C4-2B (cell line): ENCODE results near the gene AASDHPPT.

Source experiments
- ZFX ChIP-seq: fragments of 450-650 bp; IDR thresholded peaks from 2 replicates; pipeline ENCODE4 v1.6.1; 2017
- TF ChIP-seq, protein P1 (sequence below): fragments of 450-650 bp; conservative IDR thresholded peaks from 2 replicates; pipeline ENCODE4 v1.5.1; 2017; ENCODE audit warnings: mild to moderate bottlenecking

DNA sequence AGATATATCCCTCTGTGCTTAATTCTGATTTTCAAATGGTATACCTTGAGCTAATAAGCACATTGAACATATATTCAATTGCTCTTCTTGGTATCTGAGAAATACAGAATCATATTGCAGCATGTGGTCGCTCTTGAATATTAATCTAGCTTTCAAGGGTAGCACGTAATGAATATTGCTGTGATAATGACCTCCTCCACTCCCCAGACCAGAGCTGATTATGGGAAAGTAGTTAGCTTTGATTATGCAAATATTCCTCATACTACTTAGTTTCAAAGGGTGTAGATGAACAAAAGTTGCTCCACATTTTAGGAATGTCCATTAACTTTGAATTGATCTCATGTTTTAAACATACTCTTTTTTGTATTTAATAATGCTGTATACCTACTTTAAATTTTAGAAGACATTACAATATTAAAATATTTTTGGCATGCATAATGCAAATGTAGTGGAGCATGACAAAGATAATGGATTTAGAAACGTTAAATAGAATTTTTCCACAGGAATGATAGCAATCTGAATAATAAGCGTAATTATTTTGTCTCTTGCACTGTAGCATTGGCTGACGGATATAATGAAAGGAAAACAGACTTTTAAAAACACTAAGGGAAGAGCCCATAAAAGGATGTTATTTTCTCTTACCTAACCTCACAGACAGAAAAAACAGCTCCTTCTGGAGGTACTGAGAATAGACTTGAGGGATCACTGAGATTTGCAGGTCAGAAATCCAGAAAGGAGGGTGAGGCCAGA, 27.6 kb upstream of the AASDHPPT start:
- TF ChIP-seq, protein P1, sequence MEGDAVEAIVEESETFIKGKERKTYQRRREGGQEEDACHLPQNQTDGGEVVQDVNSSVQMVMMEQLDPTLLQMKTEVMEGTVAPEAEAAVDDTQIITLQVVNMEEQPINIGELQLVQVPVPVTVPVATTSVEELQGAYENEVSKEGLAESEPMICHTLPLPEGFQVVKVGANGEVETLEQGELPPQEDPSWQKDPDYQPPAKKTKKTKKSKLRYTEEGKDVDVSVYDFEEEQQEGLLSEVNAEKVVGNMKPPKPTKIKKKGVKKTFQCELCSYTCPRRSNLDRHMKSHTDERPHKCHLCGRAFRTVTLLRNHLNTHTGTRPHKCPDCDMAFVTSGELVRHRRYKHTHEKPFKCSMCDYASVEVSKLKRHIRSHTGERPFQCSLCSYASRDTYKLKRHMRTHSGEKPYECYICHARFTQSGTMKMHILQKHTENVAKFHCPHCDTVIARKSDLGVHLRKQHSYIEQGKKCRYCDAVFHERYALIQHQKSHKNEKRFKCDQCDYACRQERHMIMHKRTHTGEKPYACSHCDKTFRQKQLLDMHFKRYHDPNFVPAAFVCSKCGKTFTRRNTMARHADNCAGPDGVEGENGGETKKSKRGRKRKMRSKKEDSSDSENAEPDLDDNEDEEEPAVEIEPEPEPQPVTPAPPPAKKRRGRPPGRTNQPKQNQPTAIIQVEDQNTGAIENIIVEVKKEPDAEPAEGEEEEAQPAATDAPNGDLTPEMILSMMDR = no peak
- TF ChIP-seq ZFX = no peak
